GM18499 (cell line): ENCODE data around the gene PRLR.
"Not testable (repeated sequence)": the region's sequence is repeated elsewhere in the genome, so short reads cannot be mapped to it uniquely, and the experiment has no call there.

Experiments used
- ATAC-seq: cut with Tn5 transposase; IDR thresholded peaks from one replicate; pipeline ENCODE4 v1.9.1; 2021; ENCODE audit warnings: moderate number of reproducible peaks; ENCODE audit not compliant: insufficient read depth, unreplicated experiment

PRLR gene

GRCh38 chr5:35230038-35230611, at the start of gene PRLR:
TSS of gene PRLR (minus strand) at chr5:35230487. CDS start at chr5:35089620, 140,867 bp downstream.
- no peak for ATAC-seq

DNA sequence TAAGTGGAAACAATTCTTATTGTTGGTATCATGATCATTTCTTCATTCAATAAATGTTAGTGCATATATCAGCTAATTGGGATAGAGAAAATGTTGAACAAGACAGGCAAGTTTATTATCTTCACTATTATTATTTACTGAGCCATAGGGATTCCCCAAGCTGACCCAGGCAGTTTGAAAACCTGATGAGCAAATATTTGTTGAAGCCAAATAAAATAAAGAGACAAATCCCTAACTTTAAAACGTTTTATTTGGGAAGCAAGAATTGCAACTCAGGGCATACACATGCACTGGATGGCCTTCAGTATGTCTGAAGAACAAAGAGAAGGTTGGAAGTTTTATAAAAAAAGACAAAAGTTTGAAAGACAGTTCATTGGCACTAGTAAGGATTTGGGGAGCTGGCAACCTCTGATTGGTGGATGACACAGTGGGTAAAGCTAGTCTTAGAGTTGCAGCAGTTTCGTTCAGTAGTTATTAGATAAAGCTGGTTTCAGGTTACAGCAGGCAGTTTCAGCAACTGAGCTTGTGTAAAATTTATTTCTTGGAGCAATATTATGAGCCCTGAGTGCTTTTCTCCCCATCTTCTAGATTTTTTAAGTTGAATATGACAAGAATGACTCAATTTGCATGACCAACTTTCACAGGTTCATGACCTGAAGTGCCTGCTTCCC, 44.7 kb upstream of the PRLR start:
- ATAC-seq, result no peak

- no peak for ATAC-seq
Measured at GRCh38 chr5:35269006-35269405, 38.7 kb upstream of the PRLR start.

- no peak for ATAC-seq
Measured at GRCh38 chr5:35266276-35266675, 36.0 kb upstream of the PRLR start.

GRCh38 chr5:35264509-35264908, 34.2 kb upstream of the PRLR start:
- no peak for ATAC-seq

GRCh38 chr5:35263266-35263877, 33.1 kb upstream of the PRLR start:
- ATAC-seq, result no peak

DNA sequence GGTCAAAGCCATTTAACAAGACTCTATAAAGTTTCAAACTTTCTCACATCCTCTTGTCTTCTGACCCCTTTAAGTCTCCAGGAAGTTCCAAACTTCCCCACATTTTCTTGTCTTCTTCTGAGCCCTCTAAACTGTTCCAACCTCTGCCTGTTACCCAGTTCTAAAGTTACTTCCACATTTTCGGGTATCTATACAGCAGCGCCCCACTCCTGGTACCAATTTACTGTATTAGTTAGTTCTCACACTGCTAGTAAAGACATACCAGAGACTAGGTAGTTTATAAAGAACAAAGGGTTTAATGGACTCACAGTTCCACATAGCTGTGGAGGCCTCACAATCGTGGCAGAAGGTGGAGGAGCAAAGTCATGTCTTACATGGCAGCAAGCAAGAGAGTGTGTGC, 23.3 kb upstream of the PRLR start:
- no peak for ATAC-seq

DNA sequence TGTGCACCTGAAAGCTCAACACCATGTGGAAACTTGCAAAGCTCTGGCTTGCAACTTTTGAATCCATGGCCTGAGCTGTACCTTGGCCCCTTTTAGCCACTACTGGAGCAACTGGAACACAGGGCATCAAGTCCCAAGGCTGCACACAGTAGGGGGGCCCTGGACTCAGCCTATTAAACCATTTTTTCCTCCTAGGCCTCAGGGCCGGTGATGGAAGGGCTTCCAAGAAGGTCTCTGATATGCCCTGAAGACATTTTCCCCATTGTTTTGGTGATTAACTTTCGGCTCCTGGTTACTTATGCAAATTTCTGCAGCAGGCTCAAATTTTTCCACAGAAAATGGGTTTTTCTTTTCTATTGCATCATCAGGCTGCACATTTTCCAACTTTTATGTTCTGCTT, 22.7 kb upstream of the PRLR start:
- ATAC-seq, result no peak

DNA sequence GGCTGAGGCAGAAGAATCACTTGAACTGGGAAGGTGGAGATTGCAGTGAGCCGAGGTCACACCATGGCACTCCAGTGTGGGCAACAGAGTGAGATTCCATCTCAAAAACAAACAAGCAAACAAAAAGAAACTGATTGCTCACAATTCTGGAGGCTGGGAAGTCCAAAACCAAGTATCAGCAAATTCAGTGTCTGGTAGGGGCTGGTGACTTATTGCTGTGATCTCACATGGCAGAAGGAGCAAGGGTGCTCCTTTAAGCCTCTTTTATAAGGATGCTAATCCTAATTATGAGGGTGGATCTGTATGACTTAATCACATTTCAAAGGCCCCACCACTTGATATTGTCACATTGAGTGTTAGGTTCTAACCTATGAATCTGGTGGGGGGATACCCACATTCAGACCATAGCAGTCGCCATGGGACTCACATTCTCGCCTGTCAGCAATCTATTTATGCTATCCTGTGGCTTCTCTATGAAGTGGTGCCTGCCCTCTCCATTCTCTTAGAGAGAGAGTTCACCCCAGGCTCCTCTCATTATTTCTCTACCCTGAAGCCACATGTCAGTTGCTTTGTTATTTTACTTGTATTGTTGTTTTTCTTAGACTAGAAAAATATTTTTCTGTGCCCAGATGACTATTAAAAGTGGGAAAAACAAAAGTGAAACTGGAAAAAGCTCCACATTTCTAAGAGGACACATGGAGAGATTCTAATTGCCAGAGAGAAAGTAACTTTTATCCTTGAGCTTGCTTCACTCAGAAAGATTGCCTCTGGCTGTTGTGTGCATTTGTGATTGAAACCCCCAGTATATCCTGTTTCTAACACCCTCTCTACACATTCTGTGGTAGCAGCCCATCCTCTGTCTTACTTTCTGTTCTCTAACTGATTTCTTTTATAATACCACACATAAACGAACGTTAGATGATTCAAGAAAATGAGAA, 18.8 kb upstream of the PRLR start:
- no peak for ATAC-seq

DNA sequence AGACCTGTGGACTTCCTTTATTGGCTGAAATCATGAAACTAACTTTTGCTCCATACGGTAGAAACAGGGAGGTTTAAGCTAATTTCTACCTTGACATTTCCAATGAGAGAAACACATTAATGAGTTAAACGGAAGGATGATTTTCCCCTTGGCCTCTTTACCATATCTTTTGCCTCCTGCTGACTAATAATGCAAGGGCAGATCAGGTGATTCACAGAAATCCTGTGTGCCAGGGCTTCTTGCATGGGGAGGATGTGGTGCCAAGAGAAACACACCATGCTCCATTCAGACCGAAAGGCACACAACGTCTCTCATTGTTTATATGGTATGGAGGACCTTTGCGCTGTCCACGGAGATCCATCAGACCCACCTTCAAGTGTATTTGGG, 17.4 kb upstream of the PRLR start:
- no peak for ATAC-seq

GRCh38 chr5:35246900-35247647, 16.8 kb upstream of the PRLR start:
- ATAC-seq, result no peak

- no peak for ATAC-seq
Measured at GRCh38 chr5:35246411-35246810, 16.1 kb upstream of the PRLR start.

DNA sequence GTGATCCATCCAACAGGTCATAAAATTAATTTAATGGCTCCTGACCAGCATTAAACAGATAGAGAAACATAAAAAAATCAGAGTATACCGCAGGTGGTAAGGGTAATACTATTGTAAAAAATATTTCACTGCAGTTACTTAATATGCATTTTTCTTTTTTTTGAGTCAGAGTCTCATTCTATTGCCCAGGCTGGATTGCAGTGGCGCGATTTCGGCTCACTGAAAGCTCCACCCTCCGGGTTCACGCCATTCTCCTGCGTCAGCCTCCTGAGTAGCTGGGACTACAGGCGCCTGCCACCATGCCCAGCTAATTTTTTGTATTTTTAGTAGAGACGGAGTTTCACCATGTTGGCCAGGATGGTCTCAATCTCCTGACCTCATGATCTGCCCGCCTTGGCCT, 15.1 kb upstream of the PRLR start:
- ATAC-seq, result not testable (repeated sequence)

DNA sequence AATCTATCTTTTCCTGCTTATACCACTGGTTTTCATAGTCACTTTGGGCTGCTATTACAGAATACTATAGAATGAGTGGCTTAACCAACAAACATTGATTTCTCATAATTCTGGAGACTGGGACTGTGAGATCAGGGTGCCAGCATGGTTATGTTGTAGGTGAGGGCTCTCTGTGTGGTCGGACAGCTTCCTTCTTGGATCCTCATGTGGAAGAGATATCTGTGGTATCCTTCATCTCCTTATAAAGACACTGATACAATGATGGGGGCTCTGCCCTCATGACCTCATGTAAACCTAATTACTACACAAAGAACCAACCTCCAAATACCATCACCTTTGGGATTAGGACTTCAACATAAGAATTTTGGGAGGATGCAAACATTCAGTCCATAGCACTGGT, 13.9 kb upstream of the PRLR start:
- no peak for ATAC-seq

GRCh38 chr5:35242702-35243258, 12.5 kb upstream of the PRLR start:
- ATAC-seq, result no peak

- ATAC-seq, result no peak
Measured at GRCh38 chr5:35240892-35241291, 10.6 kb upstream of the PRLR start.

GRCh38 chr5:35239911-35240610, 9.8 kb upstream of the PRLR start:
- ATAC-seq, result no peak

DNA sequence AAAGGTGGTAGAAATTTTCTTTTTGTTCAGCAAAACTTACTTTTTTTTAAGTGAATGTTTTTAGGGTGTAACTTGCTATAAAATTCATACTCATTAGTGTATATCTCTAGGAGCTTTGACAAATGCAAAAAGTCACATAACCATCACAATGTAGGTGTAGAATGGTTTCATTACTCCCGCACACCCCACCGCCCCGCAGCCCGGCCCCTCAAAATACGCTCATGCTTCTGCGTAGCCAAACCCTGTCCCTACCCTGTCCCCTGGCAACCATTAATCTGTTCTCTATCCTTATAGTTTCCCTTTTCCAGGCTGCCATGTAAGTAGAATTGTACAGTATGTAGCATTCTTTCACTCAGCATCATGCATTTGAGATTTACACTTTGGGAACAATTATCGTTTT, 9.2 kb upstream of the PRLR start:
- ATAC-seq, result no peak
